ENCODE results near the gene CLP1.

DNA sequence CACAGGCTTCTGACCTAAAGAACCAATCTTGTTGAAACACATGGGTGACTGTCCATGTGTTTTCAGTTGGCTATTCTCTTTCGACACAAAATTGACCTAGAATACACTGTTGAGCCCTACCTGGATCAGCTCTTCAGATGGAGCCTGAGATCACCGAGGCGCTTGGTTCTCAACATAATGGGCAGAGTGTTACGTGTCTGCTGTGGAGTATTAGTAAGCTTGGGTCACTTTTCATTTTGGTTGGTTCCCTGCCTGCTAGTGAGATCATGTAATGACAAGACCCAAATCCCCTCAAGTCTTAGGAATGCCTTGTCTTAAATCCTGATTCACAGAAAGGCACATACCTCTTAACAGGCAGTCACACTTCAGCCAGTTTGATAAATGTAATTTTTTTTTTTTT is 45.8 kb downstream of the CLP1 start:
- TF ChIP-seq, protein P1, sequence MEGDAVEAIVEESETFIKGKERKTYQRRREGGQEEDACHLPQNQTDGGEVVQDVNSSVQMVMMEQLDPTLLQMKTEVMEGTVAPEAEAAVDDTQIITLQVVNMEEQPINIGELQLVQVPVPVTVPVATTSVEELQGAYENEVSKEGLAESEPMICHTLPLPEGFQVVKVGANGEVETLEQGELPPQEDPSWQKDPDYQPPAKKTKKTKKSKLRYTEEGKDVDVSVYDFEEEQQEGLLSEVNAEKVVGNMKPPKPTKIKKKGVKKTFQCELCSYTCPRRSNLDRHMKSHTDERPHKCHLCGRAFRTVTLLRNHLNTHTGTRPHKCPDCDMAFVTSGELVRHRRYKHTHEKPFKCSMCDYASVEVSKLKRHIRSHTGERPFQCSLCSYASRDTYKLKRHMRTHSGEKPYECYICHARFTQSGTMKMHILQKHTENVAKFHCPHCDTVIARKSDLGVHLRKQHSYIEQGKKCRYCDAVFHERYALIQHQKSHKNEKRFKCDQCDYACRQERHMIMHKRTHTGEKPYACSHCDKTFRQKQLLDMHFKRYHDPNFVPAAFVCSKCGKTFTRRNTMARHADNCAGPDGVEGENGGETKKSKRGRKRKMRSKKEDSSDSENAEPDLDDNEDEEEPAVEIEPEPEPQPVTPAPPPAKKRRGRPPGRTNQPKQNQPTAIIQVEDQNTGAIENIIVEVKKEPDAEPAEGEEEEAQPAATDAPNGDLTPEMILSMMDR (conservative IDR thresholded peaks at IDR 0.05; ENCODE audit: low read length), result no peak
- no peak for TF ChIP-seq EZH2phosphoT487 (IDR thresholded peaks at IDR 0.05; ENCODE audit: borderline replicate concordance)
